ENCODE results near the gene EPS15.

The EPS15 gene

GRCh38 chr1:51342591-51343206, 176.4 kb downstream of the EPS15 start:
- DNase-seq (ENCODE audit: insufficient read length, low spot score) (no peak), FAIRE-seq (no peak)
- TF ChIP-seq, protein P1, sequence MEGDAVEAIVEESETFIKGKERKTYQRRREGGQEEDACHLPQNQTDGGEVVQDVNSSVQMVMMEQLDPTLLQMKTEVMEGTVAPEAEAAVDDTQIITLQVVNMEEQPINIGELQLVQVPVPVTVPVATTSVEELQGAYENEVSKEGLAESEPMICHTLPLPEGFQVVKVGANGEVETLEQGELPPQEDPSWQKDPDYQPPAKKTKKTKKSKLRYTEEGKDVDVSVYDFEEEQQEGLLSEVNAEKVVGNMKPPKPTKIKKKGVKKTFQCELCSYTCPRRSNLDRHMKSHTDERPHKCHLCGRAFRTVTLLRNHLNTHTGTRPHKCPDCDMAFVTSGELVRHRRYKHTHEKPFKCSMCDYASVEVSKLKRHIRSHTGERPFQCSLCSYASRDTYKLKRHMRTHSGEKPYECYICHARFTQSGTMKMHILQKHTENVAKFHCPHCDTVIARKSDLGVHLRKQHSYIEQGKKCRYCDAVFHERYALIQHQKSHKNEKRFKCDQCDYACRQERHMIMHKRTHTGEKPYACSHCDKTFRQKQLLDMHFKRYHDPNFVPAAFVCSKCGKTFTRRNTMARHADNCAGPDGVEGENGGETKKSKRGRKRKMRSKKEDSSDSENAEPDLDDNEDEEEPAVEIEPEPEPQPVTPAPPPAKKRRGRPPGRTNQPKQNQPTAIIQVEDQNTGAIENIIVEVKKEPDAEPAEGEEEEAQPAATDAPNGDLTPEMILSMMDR (IDR thresholded peaks at IDR 0.05; ENCODE audit: insufficient read depth, missing control alignments) = no peak

DNA sequence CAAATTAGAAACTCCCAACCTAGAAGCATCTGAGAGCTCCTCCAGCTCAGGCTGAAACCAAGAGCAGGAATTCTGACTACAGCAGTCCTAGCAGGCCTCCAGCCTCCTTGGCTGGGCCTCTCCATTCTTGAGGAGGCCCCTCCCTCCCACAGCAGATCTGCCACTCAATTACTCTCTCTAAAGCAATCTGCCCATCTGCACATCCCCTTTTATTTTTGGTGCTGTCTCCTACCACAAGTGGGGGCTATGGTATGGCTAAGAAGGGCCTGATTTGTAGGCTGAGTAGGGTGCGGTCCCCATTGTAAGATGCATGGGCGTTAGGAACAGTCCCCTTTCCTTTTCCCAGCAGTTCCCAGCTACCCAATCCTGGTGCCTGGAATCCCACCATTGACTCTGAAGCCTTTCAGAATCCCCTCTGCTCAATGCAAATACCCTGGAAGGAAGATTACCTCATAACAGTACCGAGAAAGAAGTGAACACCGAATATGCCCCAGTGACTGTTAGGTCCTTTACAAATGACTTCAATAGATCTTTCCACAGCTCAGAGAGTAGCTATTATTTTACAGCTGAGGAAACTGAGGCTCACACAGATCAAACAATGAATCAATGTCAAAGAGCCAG, 177.1 kb downstream of the EPS15 start:
- no peak for FAIRE-seq
- DNase-seq (ENCODE audit: insufficient read length, low spot score) = no peak
- TF ChIP-seq, protein P1 (IDR thresholded peaks at IDR 0.05; ENCODE audit: insufficient read depth, missing control alignments) = no peak

GRCh38 chr1:51340380-51340779, 178.7 kb downstream of the EPS15 start:
- FAIRE-seq = no peak
- no peak for DNase-seq (ENCODE audit: insufficient read length, low spot score)
- TF ChIP-seq, protein P1 (IDR thresholded peaks at IDR 0.05; ENCODE audit: insufficient read depth, missing control alignments) = no peak

DNA sequence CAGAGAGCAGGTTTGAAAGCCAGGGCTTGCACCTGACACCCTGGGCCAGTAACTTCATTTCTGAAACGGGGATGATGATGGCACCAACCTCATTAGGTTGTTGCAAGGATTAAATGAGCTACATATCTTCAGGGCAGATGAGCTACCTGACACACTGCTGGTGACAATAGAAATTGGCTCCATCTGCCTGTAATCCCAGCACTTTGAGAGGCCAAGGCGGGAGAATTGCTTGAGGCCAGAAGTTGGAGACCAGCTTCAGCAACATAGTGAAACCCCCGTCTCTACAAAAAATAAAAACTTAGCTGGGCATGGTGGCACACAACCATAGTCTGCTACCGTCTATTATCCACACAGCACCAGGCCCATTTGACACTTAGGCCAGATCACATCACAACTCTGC, 182.4 kb downstream of the EPS15 start:
- no peak for FAIRE-seq
- DNase-seq (ENCODE audit: insufficient read length, low spot score) = no peak
- TF ChIP-seq, protein P1 (IDR thresholded peaks at IDR 0.05; ENCODE audit: insufficient read depth, missing control alignments) = no peak

- DNase-seq (ENCODE audit: insufficient read length, low spot score) (no peak), FAIRE-seq (no peak)
- TF ChIP-seq, protein P1 (IDR thresholded peaks at IDR 0.05; ENCODE audit: insufficient read depth, missing control alignments) = no peak
Observed at GRCh38 chr1:51336004-51336403, 183.1 kb downstream of the EPS15 start.

GRCh38 chr1:51331206-51332100, 187.6 kb downstream of the EPS15 start:
- peak; percentile 6 for DNase-seq (ENCODE audit: insufficient read length, low spot score)
- TF ChIP-seq, protein P1 (IDR thresholded peaks at IDR 0.05; ENCODE audit: insufficient read depth, missing control alignments) = no peak
- FAIRE-seq = no peak
